ENCODE measurements around the gene RAB20. TPM values are rescaled to one million over a fixed set of nuclear protein-coding genes. Genes with fewer than 3 reads are reported as not detected.
"Not testable (repeated sequence)": the region's sequence is repeated elsewhere in the genome, so short reads cannot be mapped to it uniquely, and the experiment has no call there.

RAB20 gene
- total and polyA plus RNA-seq, 4 donors = 9.8 to 36.9 (median 25.2) TPM

DNA sequence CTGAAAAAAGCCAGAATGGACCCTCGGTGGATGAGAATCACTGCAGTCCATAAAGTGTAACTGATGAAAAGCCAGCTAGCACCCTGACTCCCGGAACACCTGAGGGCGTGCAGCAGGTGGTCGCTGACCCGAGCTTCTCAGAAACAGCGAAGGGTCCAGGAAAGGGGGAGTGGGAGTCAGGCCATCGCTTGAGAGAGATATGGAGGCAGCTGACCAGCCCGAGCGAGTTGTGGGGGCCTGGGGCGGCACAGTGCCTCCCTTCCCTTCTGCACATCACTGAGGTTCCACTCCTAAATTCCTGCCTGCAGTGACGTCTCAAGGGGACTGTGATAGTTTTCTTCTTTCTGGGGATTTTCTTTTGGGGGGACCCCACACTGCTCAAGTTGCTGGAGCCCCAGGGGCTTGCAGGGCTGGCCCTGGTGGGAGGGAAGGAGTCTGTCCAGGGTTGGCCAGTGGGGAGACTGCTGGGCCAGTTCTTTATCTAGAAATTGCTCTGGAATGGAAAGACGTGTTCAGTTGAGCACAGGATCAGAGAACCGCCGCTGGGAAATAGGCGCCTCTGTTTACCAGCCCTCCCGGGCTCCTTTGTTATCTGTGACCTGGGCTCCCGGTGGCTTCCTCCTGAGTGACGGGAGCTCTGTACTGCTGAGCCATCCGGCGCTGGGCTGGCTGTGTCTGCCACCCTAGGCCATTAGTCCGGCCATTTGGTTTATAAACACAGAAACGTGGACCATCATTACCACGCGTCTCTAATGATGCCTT lies 71.3 kb downstream of the RAB20 start:
- Histone ChIP-seq H3K9ac (ENCODE audit: low read depth in 1 of 2, low read length in 2 of 2) (no peak overlapping the region), H3K4me3 (ENCODE audit: low read depth in 1 of 3, low read length in 3 of 3) (no peak overlapping the region), H3K27ac (ENCODE audit: low read depth in 1 of 2, low read length in 2 of 2) (no peak overlapping the region), H3K4me1 (ENCODE audit: control insufficient read depth in 4 of 4, insufficient read depth in 4 of 4, low read length in 3 of 4) (no peaks in the 10 kb centered on the region), H3K27me3 (ENCODE audit: control insufficient read depth in 4 of 4, insufficient read depth in 4 of 4, low read length in 3 of 4) (no peaks in the 10 kb centered on the region), H3K36me3 (ENCODE audit: control insufficient read depth in 4 of 4, insufficient read depth in 3 of 4, low read depth in 1 of 4, low read length in 3 of 4) (peaks cover 0 to 5% (median 0%) of the 10 kb centered on the region in 4 donors), H3K9me3 (ENCODE audit: control insufficient read depth in 4 of 4, low read length in 3 of 4) (no peaks in the 10 kb centered on the region)
- TF ChIP-seq, protein P1, sequence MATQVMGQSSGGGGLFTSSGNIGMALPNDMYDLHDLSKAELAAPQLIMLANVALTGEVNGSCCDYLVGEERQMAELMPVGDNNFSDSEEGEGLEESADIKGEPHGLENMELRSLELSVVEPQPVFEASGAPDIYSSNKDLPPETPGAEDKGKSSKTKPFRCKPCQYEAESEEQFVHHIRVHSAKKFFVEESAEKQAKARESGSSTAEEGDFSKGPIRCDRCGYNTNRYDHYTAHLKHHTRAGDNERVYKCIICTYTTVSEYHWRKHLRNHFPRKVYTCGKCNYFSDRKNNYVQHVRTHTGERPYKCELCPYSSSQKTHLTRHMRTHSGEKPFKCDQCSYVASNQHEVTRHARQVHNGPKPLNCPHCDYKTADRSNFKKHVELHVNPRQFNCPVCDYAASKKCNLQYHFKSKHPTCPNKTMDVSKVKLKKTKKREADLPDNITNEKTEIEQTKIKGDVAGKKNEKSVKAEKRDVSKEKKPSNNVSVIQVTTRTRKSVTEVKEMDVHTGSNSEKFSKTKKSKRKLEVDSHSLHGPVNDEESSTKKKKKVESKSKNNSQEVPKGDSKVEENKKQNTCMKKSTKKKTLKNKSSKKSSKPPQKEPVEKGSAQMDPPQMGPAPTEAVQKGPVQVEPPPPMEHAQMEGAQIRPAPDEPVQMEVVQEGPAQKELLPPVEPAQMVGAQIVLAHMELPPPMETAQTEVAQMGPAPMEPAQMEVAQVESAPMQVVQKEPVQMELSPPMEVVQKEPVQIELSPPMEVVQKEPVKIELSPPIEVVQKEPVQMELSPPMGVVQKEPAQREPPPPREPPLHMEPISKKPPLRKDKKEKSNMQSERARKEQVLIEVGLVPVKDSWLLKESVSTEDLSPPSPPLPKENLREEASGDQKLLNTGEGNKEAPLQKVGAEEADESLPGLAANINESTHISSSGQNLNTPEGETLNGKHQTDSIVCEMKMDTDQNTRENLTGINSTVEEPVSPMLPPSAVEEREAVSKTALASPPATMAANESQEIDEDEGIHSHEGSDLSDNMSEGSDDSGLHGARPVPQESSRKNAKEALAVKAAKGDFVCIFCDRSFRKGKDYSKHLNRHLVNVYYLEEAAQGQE (IDR thresholded peaks at IDR 0.05) = no peak
- no peak for TF ChIP-seq SP1 (IDR thresholded peaks at IDR 0.05)
- no peak for TF ChIP-seq NR2F2 (IDR thresholded peaks at IDR 0.05)
- TF ChIP-seq FOXA2 (IDR thresholded peaks at IDR 0.05) = no peak
- no peak for TF ChIP-seq RAD21 (IDR thresholded peaks at IDR 0.05)
- TF ChIP-seq FOXA1 (IDR thresholded peaks at IDR 0.05) = no peak
- TF ChIP-seq HNF4A (conservative IDR thresholded peaks at IDR 0.05) = no peak
- no peak for TF ChIP-seq GABPA (IDR thresholded peaks at IDR 0.05 in 1 of 2, conservative IDR thresholded peaks at IDR 0.05 in 1 of 2)
- no peak for TF ChIP-seq RXRA (IDR thresholded peaks at IDR 0.05)
- no peak for TF ChIP-seq YY1 (IDR thresholded peaks at IDR 0.05)
- TF ChIP-seq, protein P2, sequence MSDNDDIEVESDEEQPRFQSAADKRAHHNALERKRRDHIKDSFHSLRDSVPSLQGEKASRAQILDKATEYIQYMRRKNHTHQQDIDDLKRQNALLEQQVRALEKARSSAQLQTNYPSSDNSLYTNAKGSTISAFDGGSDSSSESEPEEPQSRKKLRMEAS (IDR thresholded peaks at IDR 0.05) = no peak
- no peak for TF ChIP-seq JUND (IDR thresholded peaks at IDR 0.05)
- WGBS = 78% methylated on average over 24 of the region's 24 CpGs
- DNase-seq (ENCODE audit: low spot score) = no peak

DNA sequence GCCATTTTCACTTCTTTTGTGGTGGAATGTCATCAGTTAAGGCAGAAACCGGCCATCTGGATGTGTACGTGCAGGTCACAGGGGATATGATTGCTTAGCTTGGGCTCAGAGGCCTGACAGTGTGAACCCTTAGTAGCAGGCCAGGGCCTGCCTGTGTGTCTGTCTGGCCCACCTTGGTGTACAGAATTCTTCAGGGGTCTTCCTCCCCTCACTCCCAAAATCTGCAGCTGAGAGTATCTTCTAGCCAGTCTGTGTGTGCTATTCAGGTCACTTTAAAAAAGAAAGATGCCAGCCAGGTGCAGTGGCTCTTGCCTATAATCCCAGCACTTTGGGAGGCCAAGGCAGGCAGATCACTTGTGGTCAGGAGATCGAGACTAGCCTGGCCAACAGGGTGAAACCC lies 74.6 kb downstream of the RAB20 start:
- 91% methylated on average over 3 of the region's 3 CpGs for WGBS
- not testable (repeated sequence) for H3K27me3 ChIP-seq (ENCODE audit: control insufficient read depth in 4 of 4, insufficient read depth in 4 of 4, low read length in 3 of 4); H3K27ac ChIP-seq (ENCODE audit: low read depth in 1 of 2, low read length in 2 of 2); H3K9ac ChIP-seq (ENCODE audit: low read depth in 1 of 2, low read length in 2 of 2); H3K36me3 ChIP-seq (ENCODE audit: control insufficient read depth in 4 of 4, insufficient read depth in 3 of 4, low read depth in 1 of 4, low read length in 3 of 4); DNase-seq (ENCODE audit: low spot score); H3K4me3 ChIP-seq (ENCODE audit: low read depth in 1 of 3, low read length in 3 of 3); H3K4me1 ChIP-seq (ENCODE audit: control insufficient read depth in 4 of 4, insufficient read depth in 4 of 4, low read length in 3 of 4); H3K9me3 ChIP-seq (ENCODE audit: control insufficient read depth in 4 of 4, low read length in 3 of 4)

DNA sequence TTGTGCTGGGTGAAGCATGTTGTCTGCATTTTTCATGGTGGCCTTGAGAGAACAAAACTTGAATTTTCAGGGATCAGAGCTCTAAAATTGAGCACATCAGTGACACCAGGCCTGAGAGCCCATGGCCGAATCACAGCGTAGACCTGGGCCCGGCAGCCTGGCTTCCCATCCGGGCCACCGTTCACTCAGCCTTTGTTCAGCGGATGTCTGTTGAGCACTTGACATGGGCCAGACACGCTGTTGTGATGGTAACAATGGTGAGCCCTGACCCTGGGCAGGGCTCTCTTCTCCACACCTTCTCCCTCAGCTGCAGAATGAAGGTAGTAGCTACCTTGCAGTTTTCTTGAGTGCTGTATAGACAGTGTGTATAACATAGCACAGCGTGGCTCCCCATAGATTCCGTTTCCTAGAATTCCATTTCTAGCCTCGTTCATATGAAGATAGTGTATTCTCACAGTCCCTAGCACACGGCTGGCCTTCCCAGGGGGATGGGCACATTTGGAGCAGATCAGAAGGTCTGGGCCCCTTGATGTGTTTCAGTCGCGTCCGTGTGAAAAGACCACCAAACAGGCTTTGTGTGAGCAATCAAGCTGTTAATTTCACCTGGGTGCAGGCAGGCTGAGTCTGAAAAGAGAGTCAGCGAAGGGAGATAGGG lies 75.3 kb downstream of the RAB20 start:
- Histone ChIP-seq H3K27ac (ENCODE audit: low read depth in 1 of 2, low read length in 2 of 2) (no peak overlapping the region), H3K9ac (ENCODE audit: low read depth in 1 of 2, low read length in 2 of 2) (no peak overlapping the region), H3K27me3 (ENCODE audit: control insufficient read depth in 4 of 4, insufficient read depth in 4 of 4, low read length in 3 of 4) (no peaks in the 10 kb centered on the region), H3K36me3 (ENCODE audit: control insufficient read depth in 4 of 4, insufficient read depth in 3 of 4, low read depth in 1 of 4, low read length in 3 of 4) (peaks cover 0 to 2% (median 0%) of the 10 kb centered on the region in 4 donors), H3K4me1 (ENCODE audit: control insufficient read depth in 4 of 4, insufficient read depth in 4 of 4, low read length in 3 of 4) (no peaks in the 10 kb centered on the region), H3K9me3 (ENCODE audit: control insufficient read depth in 4 of 4, low read length in 3 of 4) (no peaks in the 10 kb centered on the region), H3K4me3 (ENCODE audit: low read depth in 1 of 3, low read length in 3 of 3) (no peak overlapping the region)
- WGBS = 92% methylated on average over 15 of the region's 15 CpGs
- no peak for DNase-seq (ENCODE audit: low spot score)
- TF ChIP-seq NR2F2 (IDR thresholded peaks at IDR 0.05) (no peak), GABPA (IDR thresholded peaks at IDR 0.05 in 1 of 2, conservative IDR thresholded peaks at IDR 0.05 in 1 of 2) (no peak), HNF4G (IDR thresholded peaks at IDR 0.05) (no peak), RXRA (IDR thresholded peaks at IDR 0.05) (no peak), TAF1 (conservative IDR thresholded peaks at IDR 0.05) (no peak), SP1 (IDR thresholded peaks at IDR 0.05) (no peak), JUND (IDR thresholded peaks at IDR 0.05) (no peak), FOXA2 (IDR thresholded peaks at IDR 0.05) (no peak)
- TF ChIP-seq, protein P1 (IDR thresholded peaks at IDR 0.05) = no peak
- TF ChIP-seq, protein P2 (IDR thresholded peaks at IDR 0.05) = no peak
- TF ChIP-seq, protein P3, sequence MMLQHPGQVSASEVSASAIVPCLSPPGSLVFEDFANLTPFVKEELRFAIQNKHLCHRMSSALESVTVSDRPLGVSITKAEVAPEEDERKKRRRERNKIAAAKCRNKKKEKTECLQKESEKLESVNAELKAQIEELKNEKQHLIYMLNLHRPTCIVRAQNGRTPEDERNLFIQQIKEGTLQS (IDR thresholded peaks at IDR 0.05) = no peak
- TF ChIP-seq, protein P4, sequence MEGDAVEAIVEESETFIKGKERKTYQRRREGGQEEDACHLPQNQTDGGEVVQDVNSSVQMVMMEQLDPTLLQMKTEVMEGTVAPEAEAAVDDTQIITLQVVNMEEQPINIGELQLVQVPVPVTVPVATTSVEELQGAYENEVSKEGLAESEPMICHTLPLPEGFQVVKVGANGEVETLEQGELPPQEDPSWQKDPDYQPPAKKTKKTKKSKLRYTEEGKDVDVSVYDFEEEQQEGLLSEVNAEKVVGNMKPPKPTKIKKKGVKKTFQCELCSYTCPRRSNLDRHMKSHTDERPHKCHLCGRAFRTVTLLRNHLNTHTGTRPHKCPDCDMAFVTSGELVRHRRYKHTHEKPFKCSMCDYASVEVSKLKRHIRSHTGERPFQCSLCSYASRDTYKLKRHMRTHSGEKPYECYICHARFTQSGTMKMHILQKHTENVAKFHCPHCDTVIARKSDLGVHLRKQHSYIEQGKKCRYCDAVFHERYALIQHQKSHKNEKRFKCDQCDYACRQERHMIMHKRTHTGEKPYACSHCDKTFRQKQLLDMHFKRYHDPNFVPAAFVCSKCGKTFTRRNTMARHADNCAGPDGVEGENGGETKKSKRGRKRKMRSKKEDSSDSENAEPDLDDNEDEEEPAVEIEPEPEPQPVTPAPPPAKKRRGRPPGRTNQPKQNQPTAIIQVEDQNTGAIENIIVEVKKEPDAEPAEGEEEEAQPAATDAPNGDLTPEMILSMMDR (IDR thresholded peaks at IDR 0.05; ENCODE audit: low read depth, low read length, missing input control) = no peak

All from liver (tissue), 9 donors.